A549 (cell line): Measurements from ENCODE around the gene GPANK1. TPM values are rescaled to one million over a fixed set of nuclear protein-coding genes. Genes with fewer than 3 reads are reported as not detected.

Experiments
- ATAC-seq, 2 experiments: fragments of 200-7000 bp in 1 of 2; fragments of >200 bp in 1 of 2; cut with Nextera tagmentation in 1 of 2; cut with Tn5 transposase in 1 of 2; 3 replicates each; pipeline versions ENCODE4 v1.8.0 to v1.9.1; 2018 to 2020; ENCODE audit warnings: mild to moderate bottlenecking in 1 of 2, moderate library complexity in 1 of 2
- CTCF ChIA-PET: fragments of 300-600 bp; sonication (Branson Sonifier 250); formaldehyde crosslinking; extraction: SDS; loops from one replicate; lab custom pipeline; 2021; ENCODE audit warnings: antibody characterized with exemption, inconsistent platforms; lab: Yijun Ruan, JAX
- POLR2A ChIA-PET: fragments of 350-600 bp; formaldehyde crosslinking; extraction: SDS; loops from one replicate; lab custom pipeline; 2021; ENCODE audit warnings: antibody characterized with exemption, inconsistent platforms; lab: Yijun Ruan, JAX
- DNase-seq, 2 experiments: peaks; one replicate each; pipeline versions ENCODE4 v3.0.0 to v3.0.0-alpha.2; 2011 to 2016; ENCODE audit warnings: low read depth in 1 of 2, low spot score in 1 of 2
- FAIRE-seq: peaks from 2 replicates; lab custom pipeline; 2011; peaks lifted over from hg19 to GRCh38; lab: Jason Lieb, UNC
- H3K27ac ChIP-seq, 2 experiments: fragments of >200 bp; sonication (Bioruptor Twin); formaldehyde crosslinking; 3 replicates each; pipeline ENCODE4 v1.5.1; 2016 to 2017
- H3K4me1 ChIP-seq: fragments of >200 bp; sonication (Bioruptor Twin); formaldehyde crosslinking; 3 replicates; pipeline ENCODE4 v1.6.1; 2016
- H3K4me2 ChIP-seq: fragments of >200 bp; sonication (Bioruptor Twin); formaldehyde crosslinking; 3 replicates; pipeline ENCODE4 v1.6.1; 2016
- H3K4me3 ChIP-seq: fragments of >200 bp; sonication (Bioruptor Twin); formaldehyde crosslinking; 3 replicates; pipeline ENCODE4 v1.5.1; 2016
- H3K9me3 ChIP-seq: fragments of >200 bp; sonication (Bioruptor Twin); formaldehyde crosslinking; 3 replicates; pipeline ENCODE4 v1.6.1; 2016
- BHLHE40 ChIP-seq: IDR thresholded peaks from 2 replicates; pipeline ENCODE4 v1.6.1; 2012; ENCODE audit warnings: low read depth, low read length, inconsistent platforms
- CEBPB ChIP-seq, 2 experiments: fragments of >200 bp in 1 of 2; sonication (Bioruptor Twin) in 1 of 2; formaldehyde crosslinking in 1 of 2; IDR thresholded peaks; 2 replicates each; pipeline ENCODE4 v1.6.1; 2012 to 2016
- CHD4 ChIP-seq: fragments of 200-600 bp; sonication (generic); IDR thresholded peaks from 2 replicates; pipeline ENCODE4 v1.6.1; 2016; ENCODE audit warnings: antibody characterized with exemption, mild to moderate bottlenecking, borderline replicate concordance
- JUNB ChIP-seq: fragments of >200 bp; sonication (Bioruptor Twin); formaldehyde crosslinking; IDR thresholded peaks from 2 replicates; pipeline ENCODE4 v1.6.1; 2016
- KDM1A ChIP-seq: fragments of 200-600 bp; sonication (generic); IDR thresholded peaks from 2 replicates; pipeline ENCODE4 v1.6.1; 2016; ENCODE audit warnings: low read depth, mild to moderate bottlenecking
- KDM5A ChIP-seq: fragments of 200-600 bp; sonication (generic); IDR thresholded peaks from 2 replicates; pipeline ENCODE4 v1.6.1; 2016; ENCODE audit warnings: antibody characterized with exemption, mild to moderate bottlenecking
- MAFK ChIP-seq: fragments of 450-650 bp; IDR thresholded peaks from 2 replicates; pipeline ENCODE4 v1.6.1; 2014; ENCODE audit not compliant: partially characterized antibody
- MYC ChIP-seq: IDR thresholded peaks from 2 replicates; pipeline ENCODE4 v1.6.1; 2012; ENCODE audit warnings: mild to moderate bottlenecking, inconsistent platforms, low read length, improper control_type of control experiment, borderline replicate concordance
- NFE2L2 ChIP-seq: fragments of 150-350 bp; conservative IDR thresholded peaks from 2 replicates; pipeline ENCODE4 v1.6.1; 2014; ENCODE audit warnings: low read length
- PHF8 ChIP-seq: fragments of 200-600 bp; sonication (generic); IDR thresholded peaks from 2 replicates; pipeline ENCODE4 v1.6.1; 2016; ENCODE audit warnings: low read depth, mild to moderate bottlenecking, antibody characterized with exemption, moderate library complexity, borderline replicate concordance
- POLR2A ChIP-seq: IDR thresholded peaks from 2 replicates; pipeline ENCODE4 v1.6.1; 2012; ENCODE audit warnings: mild to moderate bottlenecking, low read length
- SMC3 ChIP-seq: fragments of >200 bp; sonication (Bioruptor Twin); formaldehyde crosslinking; IDR thresholded peaks from 3 replicates; pipeline ENCODE4 v1.6.1; 2018; ENCODE audit warnings: inconsistent platforms
- SREBF2 ChIP-seq: fragments of 450-650 bp; IDR thresholded peaks from 2 replicates; pipeline ENCODE4 v1.6.1; 2014; ENCODE audit warnings: mild to moderate bottlenecking, moderate library complexity
- TP53 ChIP-seq: fragments of 250-450 bp; sonication (Bioruptor Pico); IDR thresholded peaks from 2 replicates; pipeline ENCODE4 v1.5.0; 2021; ENCODE audit warnings: mild to moderate bottlenecking, moderate library complexity
- ZSCAN20 ChIP-seq: fragments of 250-450 bp; sonication (Bioruptor Pico); IDR thresholded peaks from 2 replicates; pipeline ENCODE4 v1.8.0; 2022; ENCODE audit warnings: mild to moderate bottlenecking, moderate library complexity
- WGBS: methylation state at CpG from one replicate; pipeline ENCODE4 v1.1.6; 2017; ENCODE audit errors: missing lambda C conversion rate; 5-methylcytosine and 5-hydroxymethylcytosine counted together
- polyA plus RNA-seq, 4 experiments: library from polyadenylated mRNA; depleted of rRNA in 3 of 4; stranded (reverse); fragments of >200 nt; fragmentation: RNase III in 1 of 4; extraction: RNeasy Plus Mini Kit Qiagen cat#74134 plus additional on column Dnase treatment in 1 of 4; gene quantifications; 2 replicates in 3 of 4; 3 replicates in 1 of 4; pipeline ENCODE4 v1.2.3, GENCODE V29; 2011 to 2017
- TF ChIP-seq, protein P1 (sequence below): fragments of >200 bp; sonication (Bioruptor Twin); formaldehyde crosslinking; IDR thresholded peaks from 3 replicates; pipeline ENCODE4 v1.6.1; 2016
- TF ChIP-seq, protein P2 (sequence below): IDR thresholded peaks from 2 replicates; pipeline ENCODE4 v1.6.1; 2012; ENCODE audit warnings: low read depth, borderline replicate concordance
- TF ChIP-seq, protein P3 (sequence below): fragments of 250-450 bp; sonication (Bioruptor Pico); IDR thresholded peaks from 2 replicates; pipeline ENCODE4 v1.5.0; 2020; ENCODE audit warnings: low read depth, mild to moderate bottlenecking, moderate library complexity
- TF ChIP-seq, protein P4 (sequence below): IDR thresholded peaks from 2 replicates; pipeline ENCODE4 v1.6.1; 2012
- TF ChIP-seq, protein P5 (sequence below): fragments of 200-600 bp; sonication (generic); IDR thresholded peaks from 2 replicates; pipeline ENCODE4 v1.6.1; 2016; ENCODE audit warnings: antibody characterized with exemption, mild to moderate bottlenecking, moderate library complexity
- TF ChIP-seq, protein P6 (sequence below): IDR thresholded peaks from 2 replicates; pipeline ENCODE4 v1.6.1; 2012
- TF ChIP-seq, protein P7 (sequence below): fragments of 150-350 bp; IDR thresholded peaks from 2 replicates; pipeline ENCODE4 v1.6.1; 2014; ENCODE audit warnings: low read depth, mild to moderate bottlenecking, low read length

Gene GPANK1
- polyA plus RNA-seq, 2 of the 4 experiments (the other 2 are of a cell fraction) = 11.0 TPM

DNA sequence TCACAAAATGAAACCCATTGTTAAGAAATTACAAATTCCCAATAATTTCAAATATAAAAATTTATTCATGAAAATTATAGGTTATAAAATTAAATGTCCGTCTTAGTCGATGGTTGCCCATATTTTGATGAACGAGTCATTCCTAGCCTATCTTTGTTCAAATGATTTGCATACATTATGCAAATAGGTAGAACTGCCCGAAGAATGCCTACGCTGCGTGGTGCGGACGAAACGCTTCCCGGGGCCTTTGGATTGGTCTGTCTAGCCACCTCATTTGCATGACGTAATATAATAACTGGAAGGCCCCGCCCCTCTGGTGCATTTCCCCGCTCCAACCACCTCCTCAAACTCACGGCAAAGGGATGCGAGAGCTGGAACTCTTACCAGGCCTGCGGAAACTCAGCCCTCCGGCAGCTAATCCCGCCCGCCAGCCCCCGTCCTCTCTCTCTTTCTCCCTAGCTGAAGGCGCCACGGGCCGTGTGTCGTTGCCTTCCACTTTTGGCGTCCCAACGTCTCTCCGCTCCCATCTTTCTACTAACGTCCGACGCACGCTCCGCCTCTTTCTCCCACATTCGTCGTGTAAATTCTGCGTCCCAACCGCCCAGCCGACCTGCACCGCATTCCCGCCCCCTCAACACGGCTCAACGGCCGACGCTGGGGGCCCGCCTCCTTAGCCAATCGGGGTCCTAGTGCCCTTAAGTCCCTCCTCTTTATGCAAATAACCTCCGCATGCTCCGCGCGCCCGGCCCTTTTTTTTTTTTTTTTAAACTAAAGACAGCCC lies 44.8 kb downstream of the GPANK1 start:
- ChIA-PET POLR2A (interaction anchor here (0.7 to 1.7 kb wide), 5 partner anchors 13 to 79 kb away, joined by 3 to 8 read pairs (median 5); partner anchors contain the start of genes C6orf47, DDX39B and NFKBIL1), CTCF (interaction anchor here (0.5 to 0.6 kb wide), 2 partner anchors 19 to 350 kb away, joined by 3 to 5 read pairs; no protein-coding TSS in a partner anchor)
- peaks cover 15% of the 10 kb centered on the region for H3K4me1 ChIP-seq
- peak; percentile 92 to 99 for DNase-seq
- no peaks in the 10 kb centered on the region for H3K9me3 ChIP-seq
- peak; percentile 92 to 93 for ATAC-seq
- no peak for FAIRE-seq
- H3K27ac ChIP-seq = peak overlapping the region; percentile 92
- TF ChIP-seq TP53 = no peak
- peak; percentile 34 for TF ChIP-seq MAFK
- TF ChIP-seq, protein P1, sequence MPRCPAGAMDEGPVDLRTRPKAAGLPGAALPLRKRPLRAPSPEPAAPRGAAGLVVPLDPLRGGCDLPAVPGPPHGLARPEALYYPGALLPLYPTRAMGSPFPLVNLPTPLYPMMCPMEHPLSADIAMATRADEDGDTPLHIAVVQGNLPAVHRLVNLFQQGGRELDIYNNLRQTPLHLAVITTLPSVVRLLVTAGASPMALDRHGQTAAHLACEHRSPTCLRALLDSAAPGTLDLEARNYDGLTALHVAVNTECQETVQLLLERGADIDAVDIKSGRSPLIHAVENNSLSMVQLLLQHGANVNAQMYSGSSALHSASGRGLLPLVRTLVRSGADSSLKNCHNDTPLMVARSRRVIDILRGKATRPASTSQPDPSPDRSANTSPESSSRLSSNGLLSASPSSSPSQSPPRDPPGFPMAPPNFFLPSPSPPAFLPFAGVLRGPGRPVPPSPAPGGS = peak; percentile 57; the same call in 1 of the 3 replicates
- peak; percentile 74; the same call in 1 of the 2 replicates for TF ChIP-seq PHF8
- TF ChIP-seq SMC3 = no peak
- TF ChIP-seq, protein P2, sequence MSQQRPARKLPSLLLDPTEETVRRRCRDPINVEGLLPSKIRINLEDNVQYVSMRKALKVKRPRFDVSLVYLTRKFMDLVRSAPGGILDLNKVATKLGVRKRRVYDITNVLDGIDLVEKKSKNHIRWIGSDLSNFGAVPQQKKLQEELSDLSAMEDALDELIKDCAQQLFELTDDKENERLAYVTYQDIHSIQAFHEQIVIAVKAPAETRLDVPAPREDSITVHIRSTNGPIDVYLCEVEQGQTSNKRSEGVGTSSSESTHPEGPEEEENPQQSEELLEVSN = peak; percentile 94
- TF ChIP-seq CHD4 = no peak
- TF ChIP-seq, protein P3, sequence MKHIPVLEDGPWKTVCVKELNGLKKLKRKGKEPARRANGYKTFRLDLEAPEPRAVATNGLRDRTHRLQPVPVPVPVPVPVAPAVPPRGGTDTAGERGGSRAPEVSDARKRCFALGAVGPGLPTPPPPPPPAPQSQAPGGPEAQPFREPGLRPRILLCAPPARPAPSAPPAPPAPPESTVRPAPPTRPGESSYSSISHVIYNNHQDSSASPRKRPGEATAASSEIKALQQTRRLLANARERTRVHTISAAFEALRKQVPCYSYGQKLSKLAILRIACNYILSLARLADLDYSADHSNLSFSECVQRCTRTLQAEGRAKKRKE (CRISPR knock-in tag) = no peak
- TF ChIP-seq POLR2A = peak; percentile 47
- TF ChIP-seq, protein P4, sequence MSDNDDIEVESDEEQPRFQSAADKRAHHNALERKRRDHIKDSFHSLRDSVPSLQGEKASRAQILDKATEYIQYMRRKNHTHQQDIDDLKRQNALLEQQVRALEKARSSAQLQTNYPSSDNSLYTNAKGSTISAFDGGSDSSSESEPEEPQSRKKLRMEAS = peak; percentile 81
- TF ChIP-seq MYC = no peak
- TF ChIP-seq, protein P5, sequence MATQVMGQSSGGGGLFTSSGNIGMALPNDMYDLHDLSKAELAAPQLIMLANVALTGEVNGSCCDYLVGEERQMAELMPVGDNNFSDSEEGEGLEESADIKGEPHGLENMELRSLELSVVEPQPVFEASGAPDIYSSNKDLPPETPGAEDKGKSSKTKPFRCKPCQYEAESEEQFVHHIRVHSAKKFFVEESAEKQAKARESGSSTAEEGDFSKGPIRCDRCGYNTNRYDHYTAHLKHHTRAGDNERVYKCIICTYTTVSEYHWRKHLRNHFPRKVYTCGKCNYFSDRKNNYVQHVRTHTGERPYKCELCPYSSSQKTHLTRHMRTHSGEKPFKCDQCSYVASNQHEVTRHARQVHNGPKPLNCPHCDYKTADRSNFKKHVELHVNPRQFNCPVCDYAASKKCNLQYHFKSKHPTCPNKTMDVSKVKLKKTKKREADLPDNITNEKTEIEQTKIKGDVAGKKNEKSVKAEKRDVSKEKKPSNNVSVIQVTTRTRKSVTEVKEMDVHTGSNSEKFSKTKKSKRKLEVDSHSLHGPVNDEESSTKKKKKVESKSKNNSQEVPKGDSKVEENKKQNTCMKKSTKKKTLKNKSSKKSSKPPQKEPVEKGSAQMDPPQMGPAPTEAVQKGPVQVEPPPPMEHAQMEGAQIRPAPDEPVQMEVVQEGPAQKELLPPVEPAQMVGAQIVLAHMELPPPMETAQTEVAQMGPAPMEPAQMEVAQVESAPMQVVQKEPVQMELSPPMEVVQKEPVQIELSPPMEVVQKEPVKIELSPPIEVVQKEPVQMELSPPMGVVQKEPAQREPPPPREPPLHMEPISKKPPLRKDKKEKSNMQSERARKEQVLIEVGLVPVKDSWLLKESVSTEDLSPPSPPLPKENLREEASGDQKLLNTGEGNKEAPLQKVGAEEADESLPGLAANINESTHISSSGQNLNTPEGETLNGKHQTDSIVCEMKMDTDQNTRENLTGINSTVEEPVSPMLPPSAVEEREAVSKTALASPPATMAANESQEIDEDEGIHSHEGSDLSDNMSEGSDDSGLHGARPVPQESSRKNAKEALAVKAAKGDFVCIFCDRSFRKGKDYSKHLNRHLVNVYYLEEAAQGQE = peak; percentile 43
- WGBS = 2% methylated on average over 50 of the region's 50 CpGs
- peak overlapping the region; percentile 48 for H3K4me3 ChIP-seq
- peak overlapping the region; percentile 96 for H3K4me2 ChIP-seq

DNA sequence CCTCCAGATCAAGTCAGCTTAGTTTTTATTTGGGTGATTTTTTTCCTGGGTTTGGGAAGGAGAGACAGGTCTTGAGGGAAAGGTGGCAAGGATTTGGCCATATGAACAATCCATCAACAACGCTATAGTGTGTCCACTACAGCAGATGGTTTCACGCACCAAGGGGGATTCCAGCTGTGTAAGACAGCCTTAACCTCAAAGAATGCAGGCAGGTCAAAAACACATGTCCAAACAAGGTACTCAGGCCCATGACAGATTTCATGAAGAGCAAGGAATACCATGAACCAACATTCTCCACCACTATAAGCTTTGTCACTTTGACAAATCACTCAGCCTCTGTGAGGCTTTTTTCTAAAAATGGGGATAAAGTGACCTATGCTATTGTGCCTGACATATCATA lies 47.8 kb downstream of the GPANK1 start:
- WGBS = 92% methylated on average over 2 of the region's 2 CpGs
- Histone ChIP-seq H3K4me1 (peaks cover 6% of the 10 kb centered on the region), H3K4me3 (no peak overlapping the region), H3K9me3 (no peaks in the 10 kb centered on the region), H3K4me2 (no peak overlapping the region), H3K27ac (no peak overlapping the region)
- ATAC-seq (no peak), DNase-seq (no peak), FAIRE-seq (no peak)
- CTCF ChIA-PET = interaction anchor here (1.1 kb wide), 1 partner anchor 18 kb away, joined by 8 read pairs; no protein-coding TSS in a partner anchor
- POLR2A ChIA-PET = no interaction called here
- TF ChIP-seq, protein P2 = no peak
- TF ChIP-seq ZSCAN20 (CRISPR knock-in tag) (no peak), JUNB (no peak), KDM1A (no peak), KDM5A (no peak), NFE2L2 (no peak), BHLHE40 (no peak), SREBF2 (no peak), CEBPB (IDR thresholded peaks at IDR 0.05) (no peak)
- TF ChIP-seq, protein P6, sequence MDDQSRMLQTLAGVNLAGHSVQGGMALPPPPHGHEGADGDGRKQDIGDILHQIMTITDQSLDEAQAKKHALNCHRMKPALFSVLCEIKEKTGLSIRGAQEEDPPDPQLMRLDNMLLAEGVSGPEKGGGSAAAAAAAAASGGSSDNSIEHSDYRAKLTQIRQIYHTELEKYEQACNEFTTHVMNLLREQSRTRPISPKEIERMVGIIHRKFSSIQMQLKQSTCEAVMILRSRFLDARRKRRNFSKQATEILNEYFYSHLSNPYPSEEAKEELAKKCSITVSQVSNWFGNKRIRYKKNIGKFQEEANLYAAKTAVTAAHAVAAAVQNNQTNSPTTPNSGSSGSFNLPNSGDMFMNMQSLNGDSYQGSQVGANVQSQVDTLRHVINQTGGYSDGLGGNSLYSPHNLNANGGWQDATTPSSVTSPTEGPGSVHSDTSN = no peak
- TF ChIP-seq, protein P7, sequence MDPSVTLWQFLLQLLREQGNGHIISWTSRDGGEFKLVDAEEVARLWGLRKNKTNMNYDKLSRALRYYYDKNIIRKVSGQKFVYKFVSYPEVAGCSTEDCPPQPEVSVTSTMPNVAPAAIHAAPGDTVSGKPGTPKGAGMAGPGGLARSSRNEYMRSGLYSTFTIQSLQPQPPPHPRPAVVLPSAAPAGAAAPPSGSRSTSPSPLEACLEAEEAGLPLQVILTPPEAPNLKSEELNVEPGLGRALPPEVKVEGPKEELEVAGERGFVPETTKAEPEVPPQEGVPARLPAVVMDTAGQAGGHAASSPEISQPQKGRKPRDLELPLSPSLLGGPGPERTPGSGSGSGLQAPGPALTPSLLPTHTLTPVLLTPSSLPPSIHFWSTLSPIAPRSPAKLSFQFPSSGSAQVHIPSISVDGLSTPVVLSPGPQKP = no peak
